Gastroesophageal sphincter (tissue), 3 donors: Measurements from ENCODE around the gene KAT7.

Experiments used
- CTCF ChIP-seq, 4 experiments: fragments of 200-600 bp in 2 of 4; fragments of 450-650 bp in 2 of 4; sonication (generic) in 1 of 4; IDR thresholded peaks; one replicate each; pipeline ENCODE4 v1.5.1; 2017 to 2019; ENCODE audit warnings: antibody characterized with exemption in 4 of 4, mild to moderate bottlenecking in 2 of 4, moderate library complexity in 2 of 4
- POLR2A ChIP-seq, 2 donors: fragments of 450-650 bp; IDR thresholded peaks; one replicate each; pipeline ENCODE4 v1.6.1; 2017; ENCODE audit warnings: antibody characterized with exemption in 2 of 2, mild to moderate bottlenecking in 2 of 2, moderate library complexity in 1 of 2
- POLR2AphosphoS5 ChIP-seq: sonication (generic); formaldehyde crosslinking; IDR thresholded peaks from one replicate; pipeline ENCODE4 v1.6.1; 2017; ENCODE audit warnings: antibody characterized with exemption

GRCh38 chr17:49835472-49835871 lies 47.0 kb downstream of the KAT7 start:
- TF ChIP-seq POLR2AphosphoS5 (no peak), POLR2A (IDR thresholded peaks at IDR 0.05) (no peak), CTCF (IDR thresholded peaks at IDR 0.05) (no peak)
